GM19193 (cell line): ENCODE results near the gene DNAI1.

Source experiments
- POLR2A ChIP-seq: IDR thresholded peaks from 4 replicates; pipeline ENCODE4 v1.6.1; 2011; ENCODE audit not compliant: insufficient read depth, insufficient read length; ENCODE audit errors: extremely low read depth

DNAI1 gene

DNA sequence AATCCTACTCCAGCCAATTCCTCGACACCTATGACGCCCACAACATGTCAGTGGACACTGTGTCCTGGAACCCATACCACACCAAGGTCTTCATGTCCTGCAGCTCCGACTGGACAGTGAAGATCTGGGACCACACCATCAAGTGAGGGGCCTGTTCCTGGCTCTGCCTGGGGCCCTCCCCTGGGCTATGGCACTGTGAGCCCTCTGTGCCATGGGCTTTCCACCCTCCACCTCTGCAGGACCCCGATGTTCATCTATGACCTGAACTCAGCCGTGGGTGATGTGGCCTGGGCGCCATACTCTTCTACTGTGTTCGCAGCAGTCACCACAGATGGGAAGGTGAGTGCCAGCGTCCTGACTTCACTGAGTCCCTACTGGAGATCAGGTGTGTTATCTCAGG is 55.8 kb downstream of the DNAI1 start:
- TF ChIP-seq POLR2A: no peak

DNA sequence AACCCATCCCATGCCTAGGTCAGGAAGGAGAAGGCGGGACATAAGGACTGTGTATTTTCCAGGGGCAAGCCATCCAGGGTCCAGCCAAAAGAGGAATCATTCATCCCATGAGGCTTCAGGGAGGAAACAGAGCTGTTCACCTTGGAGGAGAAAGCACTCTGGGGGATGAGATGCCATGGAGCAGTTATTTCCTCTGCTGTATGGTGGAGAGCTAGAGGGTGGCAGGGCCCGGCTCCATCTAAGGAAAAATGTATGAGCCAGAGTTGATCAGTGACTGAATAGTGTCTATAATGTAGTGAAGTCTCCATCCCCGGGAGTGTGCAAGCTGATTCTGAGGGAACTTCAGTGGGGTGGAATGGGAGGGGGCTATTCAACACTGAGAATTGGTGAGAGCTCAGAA is 56.2 kb downstream of the DNAI1 start:
- no peak for TF ChIP-seq POLR2A

DNA sequence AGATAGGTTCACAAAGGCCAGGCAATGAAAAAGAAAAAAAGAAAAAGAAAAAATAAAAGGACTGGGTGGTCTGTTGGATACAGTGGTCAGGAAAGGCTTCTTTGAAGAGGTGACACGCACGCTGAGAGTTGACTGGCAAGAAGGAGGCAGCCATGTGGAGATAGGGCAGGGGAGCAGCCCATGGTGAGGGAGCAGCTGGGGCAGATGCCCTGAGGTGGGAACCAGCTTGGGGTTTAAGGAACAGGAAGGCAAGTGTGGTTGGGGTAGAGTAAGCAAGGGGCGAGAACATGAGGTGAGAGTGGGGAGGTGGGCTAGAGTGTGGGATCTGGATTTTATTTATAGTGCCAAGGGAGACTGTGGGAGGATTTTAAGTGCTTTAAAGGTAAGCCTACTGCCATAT is 57.4 kb downstream of the DNAI1 start:
- no peak for TF ChIP-seq POLR2A

DNA sequence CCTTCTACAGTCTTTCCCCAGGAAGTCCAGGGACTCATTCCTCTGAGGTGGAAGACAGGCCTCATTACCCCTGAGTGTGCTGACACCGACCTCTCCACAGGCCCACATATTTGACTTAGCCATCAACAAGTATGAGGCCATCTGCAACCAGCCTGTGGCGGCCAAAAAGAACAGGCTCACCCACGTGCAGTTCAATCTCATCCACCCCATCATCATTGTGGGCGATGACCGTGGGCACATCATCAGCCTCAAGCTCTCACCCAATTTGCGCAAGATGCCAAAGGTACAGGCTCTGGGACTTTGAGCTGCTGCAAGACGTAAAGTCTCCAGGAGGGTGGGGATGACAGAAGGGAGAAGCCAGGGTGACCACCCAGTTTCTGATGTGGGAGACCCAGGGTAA is 58.6 kb downstream of the DNAI1 start:
- no peak for TF ChIP-seq POLR2A

DNA sequence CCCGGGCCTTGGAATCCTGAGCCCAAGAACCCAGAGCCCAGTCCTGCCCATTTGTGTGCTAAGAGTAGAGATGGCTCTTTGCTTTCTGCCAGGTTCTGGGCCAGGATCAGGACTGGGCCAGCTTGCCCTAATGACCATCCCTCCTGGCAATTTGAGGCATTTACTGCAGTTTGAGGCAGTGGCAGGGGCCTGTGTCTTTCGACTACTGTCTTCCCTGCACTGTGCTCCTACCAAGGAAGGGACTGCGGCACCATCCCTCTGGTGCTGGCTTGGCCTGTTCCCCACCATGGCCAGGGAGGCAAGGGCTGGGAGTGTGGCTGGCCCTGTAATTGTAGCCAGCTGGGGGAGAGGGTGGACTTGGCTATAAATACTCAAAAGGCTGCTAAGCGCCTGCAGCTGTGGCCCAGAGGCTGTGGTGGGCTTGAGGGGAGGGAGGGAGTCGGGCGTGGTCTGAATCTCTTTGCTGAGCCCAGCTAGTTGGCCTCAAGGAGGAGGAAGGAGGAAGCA is 59.6 kb downstream of the DNAI1 start:
- no peak for TF ChIP-seq POLR2A

DNA sequence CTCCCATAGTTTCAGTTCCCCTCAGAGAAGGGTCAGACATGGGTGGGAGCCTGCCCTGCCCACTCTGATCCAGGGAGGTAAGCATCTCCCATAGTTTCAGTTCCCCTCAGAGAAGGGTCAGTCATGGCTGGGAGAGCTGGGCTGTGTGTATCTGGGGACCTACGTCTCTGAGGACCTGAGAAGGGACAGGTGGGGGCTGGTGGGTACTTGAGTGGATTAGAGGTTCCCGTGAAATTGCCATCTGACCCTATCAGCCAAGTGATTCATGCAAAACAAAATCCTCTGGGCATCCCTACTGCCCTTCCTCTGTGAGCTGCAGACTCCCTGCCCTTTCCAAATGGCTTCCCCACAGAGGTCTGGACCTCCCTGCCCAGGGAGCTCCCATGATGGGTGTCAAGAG is 60.3 kb downstream of the DNAI1 start:
- no peak for TF ChIP-seq POLR2A

DNA sequence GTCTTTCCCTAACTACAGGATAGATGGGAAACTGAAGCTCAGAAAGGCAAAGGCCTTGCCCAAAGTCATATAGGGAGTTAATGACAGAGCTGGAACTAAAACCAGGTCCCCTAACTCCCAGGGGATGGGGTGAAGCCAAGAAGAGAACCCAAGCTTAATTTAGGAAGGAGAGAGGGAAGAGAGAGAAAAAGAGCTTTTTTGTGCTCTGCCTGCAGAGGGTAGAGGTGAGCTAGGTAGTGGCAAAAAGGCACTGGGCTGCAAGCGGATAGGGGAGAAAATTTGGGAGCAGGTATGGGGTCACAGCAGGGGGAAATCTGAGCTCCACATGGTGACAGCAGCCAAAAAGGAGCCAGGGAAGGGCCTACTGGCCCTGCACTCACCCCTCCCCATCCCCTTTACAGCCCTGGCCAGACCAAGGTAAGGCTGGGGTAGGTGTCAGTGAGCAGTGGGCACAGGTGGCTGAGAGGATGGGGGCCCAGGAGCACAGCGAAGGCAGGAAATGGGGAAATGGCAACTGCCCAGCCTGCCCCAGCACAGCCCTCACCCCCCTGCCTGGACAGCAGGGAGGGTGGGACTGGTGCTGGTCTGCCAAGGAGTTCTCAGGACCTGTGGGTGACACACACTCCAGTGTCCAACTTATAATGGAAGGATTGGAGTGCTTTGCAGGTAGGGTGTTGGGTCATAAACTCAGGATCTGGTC is 60.9 kb downstream of the DNAI1 start:
- TF ChIP-seq POLR2A: no peak

DNA sequence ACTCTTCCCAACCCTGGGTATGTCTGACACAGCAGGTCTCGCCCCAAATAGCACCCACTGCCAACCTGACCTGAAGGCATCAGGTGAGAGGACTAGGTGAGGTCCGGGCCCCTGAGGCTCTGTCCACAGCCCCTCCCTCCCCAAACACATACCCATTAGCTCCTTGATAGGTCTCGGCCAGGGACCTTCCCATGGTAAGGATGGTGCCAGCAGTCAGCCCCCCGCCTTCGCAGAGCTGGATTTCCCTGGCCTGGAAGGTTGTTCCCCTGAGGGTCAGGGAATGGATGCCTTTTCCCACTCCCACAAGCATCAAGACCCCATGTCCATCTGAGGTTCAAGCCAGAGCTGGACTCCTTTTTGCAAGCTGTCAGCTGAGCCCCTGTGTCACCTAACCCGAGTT is 61.5 kb downstream of the DNAI1 start:
- no peak for TF ChIP-seq POLR2A

DNA sequence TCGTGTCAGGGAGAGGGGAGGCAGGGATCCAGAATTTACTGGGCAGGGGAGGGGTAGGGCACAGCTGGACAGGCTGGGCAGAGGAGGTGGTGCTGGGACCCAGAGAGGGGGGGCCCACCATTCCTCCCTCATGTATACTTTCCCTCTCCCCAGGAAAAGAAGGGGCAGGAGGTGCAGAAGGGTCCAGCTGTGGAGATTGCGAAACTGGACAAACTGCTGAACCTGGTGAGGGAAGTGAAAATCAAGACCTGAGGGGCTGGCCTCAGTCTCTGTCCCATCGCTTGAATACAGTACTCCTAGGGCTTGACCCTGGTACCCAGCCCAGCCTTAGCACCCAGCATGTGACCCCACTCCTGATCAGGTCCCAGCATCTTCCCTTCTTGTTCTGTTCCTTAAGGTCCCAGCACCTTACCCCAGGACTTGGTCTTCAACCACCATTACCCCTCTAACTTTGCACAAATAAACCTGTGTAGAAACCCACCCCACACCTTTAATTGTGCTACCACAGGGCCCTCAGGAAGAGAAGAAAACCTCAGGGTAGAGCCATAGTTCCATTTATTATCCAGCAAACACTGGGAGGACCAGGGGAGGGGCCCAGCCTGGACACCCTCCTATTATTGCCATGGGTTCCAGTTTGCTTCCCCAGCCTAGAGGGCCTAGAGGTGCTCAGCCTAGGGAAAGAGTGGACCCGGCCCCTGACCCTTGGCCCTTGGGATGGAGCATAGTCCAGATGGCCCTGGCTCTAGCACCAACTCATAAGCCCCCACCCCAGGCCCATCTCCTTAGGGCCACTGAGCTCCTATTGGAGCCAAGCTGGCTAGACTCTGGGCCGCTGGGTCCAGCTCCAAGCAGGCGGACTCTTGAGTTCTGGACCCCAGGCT is 62.1 kb downstream of the DNAI1 start:
- TF ChIP-seq POLR2A: no peak

DNA sequence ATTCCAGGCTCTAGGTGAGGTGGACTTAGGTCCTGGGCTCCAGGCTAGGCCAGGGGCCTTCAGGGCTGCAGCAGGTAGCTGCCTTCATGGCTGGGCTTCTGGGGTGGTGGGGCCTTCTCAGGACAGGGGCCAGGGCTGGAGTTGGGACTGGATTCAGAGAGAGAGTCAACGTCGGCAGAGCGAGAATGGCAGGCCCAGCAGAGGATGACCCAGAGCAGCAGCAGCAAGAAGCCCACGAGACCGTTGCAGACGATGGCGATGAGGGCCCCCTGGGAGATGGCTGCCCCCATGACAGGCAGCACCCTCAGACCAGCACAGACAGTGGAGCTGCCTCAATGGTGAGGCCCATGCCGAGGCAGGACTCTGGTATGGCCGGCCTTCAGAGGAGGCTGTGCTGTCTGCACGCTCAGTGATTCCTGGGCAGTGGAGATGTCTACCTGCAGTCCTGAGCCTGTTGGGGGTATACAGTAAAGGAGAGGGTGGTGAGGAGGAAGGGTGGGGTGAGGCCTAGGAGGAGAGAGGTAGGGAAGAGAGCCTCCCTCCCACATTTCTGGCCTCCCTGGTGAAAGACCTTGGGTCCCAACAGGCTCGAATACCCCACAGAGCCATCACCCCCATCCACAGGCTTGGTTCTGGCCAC is 62.9 kb downstream of the DNAI1 start:
- TF ChIP-seq POLR2A: no peak

DNA sequence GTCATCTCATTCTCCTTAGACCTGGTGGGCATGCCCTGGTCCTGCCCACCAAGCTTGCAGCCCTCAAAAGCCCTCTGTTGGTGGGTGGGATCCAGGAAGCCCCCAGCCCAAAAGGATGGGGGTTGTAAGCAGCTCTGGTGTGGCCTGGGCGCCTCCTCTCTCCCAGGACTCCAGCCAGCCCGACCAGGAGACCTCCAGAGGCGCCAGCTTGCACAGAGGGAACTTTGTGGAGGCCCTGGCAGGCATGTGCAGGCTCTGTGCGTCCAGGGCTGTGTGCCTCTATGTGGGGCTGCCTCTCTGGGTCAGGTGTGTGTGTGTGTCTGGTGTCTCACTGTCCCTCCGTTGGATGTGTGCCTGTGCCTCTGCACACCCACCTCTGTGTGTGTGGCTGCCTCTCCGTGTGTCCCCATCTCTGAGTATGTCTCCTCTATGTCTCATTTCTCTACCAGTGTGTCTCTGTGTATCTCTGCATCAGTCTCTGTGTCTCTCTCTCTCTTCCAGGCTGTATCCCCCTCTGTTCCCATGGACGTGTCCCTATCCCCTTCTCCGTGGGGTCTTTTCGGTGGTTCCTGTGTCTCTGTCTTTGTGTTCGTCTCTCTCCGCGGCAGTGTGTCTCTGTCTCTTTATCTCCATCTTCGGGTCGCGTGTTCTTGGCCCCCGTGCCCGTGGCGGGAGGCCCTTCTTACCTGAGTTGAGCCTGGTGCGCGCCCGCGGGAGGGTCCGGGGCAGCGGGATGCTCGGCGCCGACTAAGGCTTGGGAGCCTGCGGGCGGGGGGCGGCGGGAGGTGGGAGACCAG is 63.7 kb downstream of the DNAI1 start:
- TF ChIP-seq POLR2A: no peak

DNA sequence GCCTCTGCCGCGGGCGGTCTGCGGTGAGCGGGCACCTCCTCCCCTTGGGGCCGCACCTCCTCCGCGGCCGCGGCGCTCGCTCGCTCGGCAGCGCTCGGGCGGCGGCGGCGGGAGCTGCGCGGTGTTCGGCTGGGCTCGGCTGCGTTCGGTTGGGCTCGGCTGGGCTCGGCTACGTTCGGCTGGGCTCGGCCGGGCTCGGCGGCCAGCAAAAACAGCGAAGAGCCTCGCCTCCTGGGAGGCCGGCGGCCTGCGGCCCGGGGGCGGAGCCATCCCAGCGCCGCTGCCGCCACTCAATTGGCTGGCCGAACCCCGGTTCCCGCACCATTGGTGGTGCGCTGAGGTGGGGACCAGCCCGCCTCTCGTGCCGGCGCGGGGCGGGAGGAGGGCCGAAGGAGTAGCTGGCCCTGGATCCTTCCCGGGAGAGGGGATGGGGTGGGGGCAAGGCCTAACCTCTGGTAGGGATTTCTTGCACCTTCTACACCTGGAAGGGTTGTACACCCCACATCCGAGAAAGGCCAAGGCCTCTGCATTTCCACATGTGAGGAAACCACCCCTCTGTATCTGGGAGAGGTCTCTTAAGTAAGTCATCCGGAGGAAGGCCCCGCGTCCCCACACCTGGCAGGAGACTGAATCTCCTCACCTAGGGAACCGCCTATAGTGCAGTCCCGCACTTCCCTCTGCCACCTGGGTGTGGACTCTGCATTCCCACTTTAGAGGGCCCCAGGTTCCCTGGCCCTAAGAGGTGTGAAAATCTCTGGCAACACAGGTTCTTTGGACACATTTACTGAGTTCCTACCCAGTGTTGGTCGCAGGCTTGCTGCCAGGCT is 64.6 kb downstream of the DNAI1 start, which contains the start of gene ENHO:
ENHO (minus strand) TSS at position 20 of the 827 bp plus-strand sequence. CDS start 1,295 bp downstream, outside the sequence.
- TF ChIP-seq POLR2A: no peak

DNA sequence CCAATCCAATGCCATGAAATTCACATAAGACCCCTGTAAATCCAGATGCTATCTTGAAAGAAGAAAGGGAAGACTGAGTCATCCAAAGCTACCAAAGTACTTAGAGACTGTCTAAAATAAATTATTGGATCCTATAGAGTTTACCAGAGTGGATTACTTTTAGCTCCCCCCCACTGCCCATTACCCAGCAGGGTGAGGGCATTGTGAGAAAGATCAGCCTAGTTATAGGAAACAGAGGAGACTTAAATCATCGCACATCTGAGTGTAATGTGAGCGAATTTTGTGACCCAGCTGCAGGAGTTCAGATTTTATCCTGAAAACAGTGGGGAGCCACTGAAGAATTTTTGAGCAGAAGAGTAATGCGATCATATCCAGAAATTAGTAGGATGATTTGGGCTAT is 65.7 kb downstream of the DNAI1 start:
- no peak for TF ChIP-seq POLR2A

DNA sequence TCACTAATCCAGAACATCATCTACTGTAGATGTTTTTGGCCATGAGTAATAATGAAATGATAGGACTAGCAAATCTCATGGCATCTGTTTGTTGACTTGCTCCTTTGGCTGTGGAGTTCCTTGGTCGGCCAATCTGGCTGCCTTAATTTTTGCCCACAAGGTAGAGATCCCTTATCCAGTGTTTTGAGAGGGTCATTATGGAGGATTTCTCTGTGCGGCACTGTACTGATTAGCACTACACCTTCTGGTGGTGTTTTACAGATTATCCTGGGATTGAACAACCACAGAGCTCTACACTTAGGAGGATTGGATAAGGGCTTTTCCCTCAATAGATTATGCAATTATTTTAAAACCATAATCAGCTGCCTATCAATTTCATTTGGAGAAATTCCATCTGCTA is 67.4 kb downstream of the DNAI1 start:
- no peak for TF ChIP-seq POLR2A
